Activated CD4-positive, alpha-beta T cell treated with anti-CD3 and anti-CD28 coated beads, Interleukin-2, amount 10 ng/mL, durations not matched to agents 7 days and 5 days (primary cell): ENCODE measurements around the gene LAD1. TPM values are rescaled to one million over a fixed set of nuclear protein-coding genes. Genes with fewer than 3 reads are reported as not detected.

Experiments used
- CTCF ChIA-PET: fragments of 350-600 bp; sonication (Branson Sonifier 250); formaldehyde crosslinking; loops from one replicate; lab custom pipeline; 2021; ENCODE audit warnings: antibody characterized with exemption; lab: Charles Lee
- POLR2A ChIA-PET: fragments of 350-600 bp; sonication (Branson Sonifier 250); formaldehyde crosslinking; loops from one replicate; lab custom pipeline; 2021; ENCODE audit warnings: antibody characterized with exemption; lab: Charles Lee
- DNase-seq: peaks from one replicate; pipeline ENCODE4 v3.0.0-alpha.2; 2020
- H3K27ac Mint-ChIP-seq: one replicate; pipeline ENCODE4 v1.8.0; 2021; ENCODE audit warnings: mild to moderate bottlenecking, moderate library complexity, mixed read lengths
- H3K27me3 Mint-ChIP-seq: one replicate; pipeline ENCODE4 v1.8.0; 2021; ENCODE audit warnings: mixed read lengths
- H3K36me3 Mint-ChIP-seq: one replicate; pipeline ENCODE4 v1.8.0; 2021; ENCODE audit warnings: low read depth, mixed read lengths
- H3K4me1 Mint-ChIP-seq: one replicate; pipeline ENCODE4 v1.8.0; 2021; ENCODE audit warnings: mixed read lengths
- H3K4me3 Mint-ChIP-seq: one replicate; pipeline ENCODE4 v1.8.0; 2021; ENCODE audit warnings: mild to moderate bottlenecking, moderate library complexity, mixed read lengths
- H3K9me3 Mint-ChIP-seq: one replicate; pipeline ENCODE4 v1.8.0; 2021; ENCODE audit warnings: mixed read lengths
- total RNA-seq, 2 experiments: library from RNA; stranded (reverse); gene quantifications; one replicate each; pipeline ENCODE4 v1.2.3, GENCODE V29; 2021

LAD1 gene
- total RNA-seq, 2 experiments from 2014 or later, result not detected

- Mint-ChIP-seq H3K36me3 (no peaks in the 10 kb centered on the region), H3K27me3 (peaks cover 2% of the 10 kb centered on the region), H3K4me3 (no peak overlapping the region), H3K9me3 (no peaks in the 10 kb centered on the region), H3K4me1 (no peaks in the 10 kb centered on the region), H3K27ac (no peak overlapping the region)
- POLR2A ChIA-PET, result no interaction called here
- CTCF ChIA-PET, result interaction anchor here (1.1 kb wide), 1 partner anchor 11 kb away, joined by 3 read pairs; no protein-coding TSS in a partner anchor
- DNase-seq, result no peak
These were observed 33.9 kb downstream of the LAD1 start for GRCh38 chr1:201365251-201365650.

- DNase-seq, result no peak
- Mint-ChIP-seq H3K36me3 (no peaks in the 10 kb centered on the region), H3K9me3 (no peaks in the 10 kb centered on the region), H3K4me1 (no peaks in the 10 kb centered on the region), H3K27me3 (peaks cover 2% of the 10 kb centered on the region), H3K27ac (no peak overlapping the region), H3K4me3 (no peak overlapping the region)
- POLR2A ChIA-PET, result no interaction called here
- CTCF ChIA-PET, result interaction anchor here (1.1 kb wide), 1 partner anchor 11 kb away, joined by 3 read pairs; no protein-coding TSS in a partner anchor
These were observed 34.4 kb downstream of the LAD1 start for GRCh38 chr1:201364808-201365105.

- H3K27ac Mint-ChIP-seq, result no peak overlapping the region
- ChIA-PET POLR2A (no interaction called here), CTCF (interaction anchor here (1.0 kb wide), 1 partner anchor 10 kb away, joined by 4 read pairs; no protein-coding TSS in a partner anchor)
- H3K36me3 Mint-ChIP-seq, result no peaks in the 10 kb centered on the region
- no peaks in the 10 kb centered on the region for H3K4me1 Mint-ChIP-seq
- no peaks in the 10 kb centered on the region for H3K9me3 Mint-ChIP-seq
- no peak for DNase-seq
- peaks cover 2% of the 10 kb centered on the region for H3K27me3 Mint-ChIP-seq
- H3K4me3 Mint-ChIP-seq, result no peak overlapping the region
These were observed 35.7 kb downstream of the LAD1 start for GRCh38 chr1:201363467-201363866.

GRCh38 chr1:201362906-201363305 lies 36.2 kb downstream of the LAD1 start:
- no peak for DNase-seq
- H3K4me1 Mint-ChIP-seq, result no peaks in the 10 kb centered on the region
- H3K27ac Mint-ChIP-seq, result no peak overlapping the region
- H3K4me3 Mint-ChIP-seq, result no peak overlapping the region
- no peaks in the 10 kb centered on the region for H3K36me3 Mint-ChIP-seq
- ChIA-PET POLR2A (no interaction called here), CTCF (interaction anchor here (0.8 to 1.0 kb wide), 2 partner anchors 11 to 16 kb away, joined by 3 to 4 read pairs; no protein-coding TSS in a partner anchor)
- no peaks in the 10 kb centered on the region for H3K9me3 Mint-ChIP-seq
- H3K27me3 Mint-ChIP-seq, result peaks cover 2% of the 10 kb centered on the region

GRCh38 chr1:201361652-201362504 lies 37.2 kb downstream of the LAD1 start:
- H3K4me3 Mint-ChIP-seq, result no peak overlapping the region
- H3K27ac Mint-ChIP-seq, result no peak overlapping the region
- peaks cover 2% of the 10 kb centered on the region for H3K27me3 Mint-ChIP-seq
- peak; percentile 32 for DNase-seq
- CTCF ChIA-PET, result interaction anchor here (0.8 to 1.5 kb wide), 4 partner anchors 10 to 110 kb away, joined by 3 to 5 read pairs (median 4); no protein-coding TSS in a partner anchor
- POLR2A ChIA-PET, result no interaction called here
- H3K4me1 Mint-ChIP-seq, result no peaks in the 10 kb centered on the region
- no peaks in the 10 kb centered on the region for H3K9me3 Mint-ChIP-seq
- no peaks in the 10 kb centered on the region for H3K36me3 Mint-ChIP-seq

- no peak for DNase-seq
- no peaks in the 10 kb centered on the region for H3K9me3 Mint-ChIP-seq
- POLR2A ChIA-PET, result no interaction called here
- peaks cover 2% of the 10 kb centered on the region for H3K27me3 Mint-ChIP-seq
- CTCF ChIA-PET, result interaction anchor here (1.1 to 1.5 kb wide), 3 partner anchors 11 to 109 kb away, joined by 4 to 5 read pairs (median 5); no protein-coding TSS in a partner anchor
- no peak overlapping the region for H3K27ac Mint-ChIP-seq
- no peak overlapping the region for H3K4me3 Mint-ChIP-seq
- no peaks in the 10 kb centered on the region for H3K36me3 Mint-ChIP-seq
- no peaks in the 10 kb centered on the region for H3K4me1 Mint-ChIP-seq
These were observed 38.0 kb downstream of the LAD1 start for GRCh38 chr1:201360901-201361651.

- no peaks in the 10 kb centered on the region for H3K36me3 Mint-ChIP-seq
- peaks cover 2% of the 10 kb centered on the region for H3K27me3 Mint-ChIP-seq
- H3K9me3 Mint-ChIP-seq, result no peaks in the 10 kb centered on the region
- CTCF ChIA-PET, result interaction anchor here (1.2 to 1.5 kb wide), 2 partner anchors 12 to 21 kb away, joined by 4 to 5 read pairs; no protein-coding TSS in a partner anchor
- no peak for DNase-seq
- H3K4me1 Mint-ChIP-seq, result no peaks in the 10 kb centered on the region
- no peak overlapping the region for H3K4me3 Mint-ChIP-seq
- POLR2A ChIA-PET, result interaction anchor here (0.6 kb wide), 1 partner anchor 492 kb away, joined by 8 read pairs; no protein-coding TSS in a partner anchor
- no peak overlapping the region for H3K27ac Mint-ChIP-seq
These were observed 38.6 kb downstream of the LAD1 start for GRCh38 chr1:201360486-201360885.

- Mint-ChIP-seq H3K4me1 (no peaks in the 10 kb centered on the region), H3K4me3 (no peak overlapping the region), H3K36me3 (no peaks in the 10 kb centered on the region), H3K27ac (no peak overlapping the region), H3K27me3 (peaks cover 2% of the 10 kb centered on the region), H3K9me3 (no peaks in the 10 kb centered on the region)
- no peak for DNase-seq
- POLR2A ChIA-PET, result no interaction called here
- CTCF ChIA-PET, result no interaction called here
These were observed 39.3 kb downstream of the LAD1 start for GRCh38 chr1:201359873-201360210.

- no peaks in the 10 kb centered on the region for H3K36me3 Mint-ChIP-seq
- CTCF ChIA-PET, result interaction anchor here (1.0 to 1.2 kb wide), 2 partner anchors 9 to 24 kb away, joined by 3 read pairs; no protein-coding TSS in a partner anchor
- POLR2A ChIA-PET, result no interaction called here
- H3K4me3 Mint-ChIP-seq, result no peak overlapping the region
- peaks cover 2% of the 10 kb centered on the region for H3K27me3 Mint-ChIP-seq
- H3K4me1 Mint-ChIP-seq, result no peaks in the 10 kb centered on the region
- no peak overlapping the region for H3K27ac Mint-ChIP-seq
- no peak for DNase-seq
- no peaks in the 10 kb centered on the region for H3K9me3 Mint-ChIP-seq
These were observed 39.9 kb downstream of the LAD1 start for GRCh38 chr1:201359031-201359872.

GRCh38 chr1:201358596-201358995 lies 40.5 kb downstream of the LAD1 start:
- Mint-ChIP-seq H3K27ac (no peak overlapping the region), H3K9me3 (no peaks in the 10 kb centered on the region)

GRCh38 chr1:201357636-201358348 lies 41.3 kb downstream of the LAD1 start:
- CTCF ChIA-PET, result interaction anchor here (1.2 kb wide), 1 partner anchor 11 kb away, joined by 3 read pairs; no protein-coding TSS in a partner anchor
- Mint-ChIP-seq H3K4me1 (no peaks in the 10 kb centered on the region), H3K27me3 (peaks cover 2% of the 10 kb centered on the region), H3K4me3 (no peak overlapping the region), H3K9me3 (no peaks in the 10 kb centered on the region), H3K36me3 (no peaks in the 10 kb centered on the region), H3K27ac (no peak overlapping the region)
- POLR2A ChIA-PET, result no interaction called here
- no peak for DNase-seq

More at GRCh38 chr1:201358596-201358995, 40.5 kb downstream of the LAD1 start:
- Mint-ChIP-seq H3K36me3 (no peaks in the 10 kb centered on the region), H3K4me3 (no peak overlapping the region), H3K27me3 (peaks cover 2% of the 10 kb centered on the region), H3K4me1 (no peaks in the 10 kb centered on the region)
- no peak for DNase-seq
- POLR2A ChIA-PET, result no interaction called here
- CTCF ChIA-PET, result interaction anchor here (1.0 to 1.2 kb wide), 2 partner anchors 10 to 25 kb away, joined by 3 read pairs; no protein-coding TSS in a partner anchor

GRCh38 chr1:201357211-201357610 lies 41.9 kb downstream of the LAD1 start:
- H3K4me3 Mint-ChIP-seq, result no peak overlapping the region

More at GRCh38 chr1:201357211-201357610, 41.9 kb downstream of the LAD1 start:
- Mint-ChIP-seq H3K4me1 (no peaks in the 10 kb centered on the region), H3K9me3 (no peaks in the 10 kb centered on the region), H3K27me3 (peaks cover 1% of the 10 kb centered on the region), H3K36me3 (no peaks in the 10 kb centered on the region), H3K27ac (no peak overlapping the region)
- ChIA-PET CTCF (no interaction called here), POLR2A (no interaction called here)
- DNase-seq, result no peak
